Neural crest cell (in vitro differentiated cells): ENCODE data around the gene SORL1-AS1.
"Not testable (repeated sequence)": the region's sequence is repeated elsewhere in the genome, so short reads cannot be mapped to it uniquely, and the experiment has no call there.

Experiments
- DNase-seq: peaks from one replicate; pipeline ENCODE4 v3.0.0; 2021; ENCODE audit warnings: low read depth, mixed read lengths, low spot score
- H3K27ac Mint-ChIP-seq: one replicate; pipeline ENCODE4 v1.8.0; 2021; ENCODE audit warnings: mild to moderate bottlenecking, mixed read lengths; ENCODE audit not compliant: unreplicated experiment
- H3K27me3 Mint-ChIP-seq: 2 replicates; pipeline ENCODE4 v1.8.0; 2021; ENCODE audit warnings: low read depth, mild to moderate bottlenecking, mixed read lengths
- H3K36me3 Mint-ChIP-seq: 2 replicates; pipeline ENCODE4 v1.8.0; 2021; ENCODE audit warnings: low read depth, mild to moderate bottlenecking, mixed read lengths
- H3K4me1 Mint-ChIP-seq: 2 replicates; pipeline ENCODE4 v1.8.0; 2021; ENCODE audit warnings: mixed read lengths
- H3K4me3 Mint-ChIP-seq: one replicate; pipeline ENCODE4 v1.8.0; 2021; ENCODE audit warnings: mild to moderate bottlenecking, mixed read lengths
- H3K9me3 Mint-ChIP-seq: 2 replicates; pipeline ENCODE4 v1.8.0; 2021; ENCODE audit warnings: mixed read lengths
- TF ChIP-seq, protein P1 (sequence below): fragments of 200-600 bp; sonication (generic); conservative IDR thresholded peaks from 2 replicates; pipeline ENCODE4 v1.5.0; 2021; ENCODE audit warnings: antibody characterized with exemption, mild to moderate bottlenecking

SORL1-AS1 gene

GRCh38 chr11:121486054-121486453 is 33.3 kb upstream of the SORL1-AS1 start:
- Mint-ChIP-seq H3K4me1 (no peaks in the 10 kb centered on the region), H3K4me3 (no peak overlapping the region)

GRCh38 chr11:121485216-121485615 is 32.4 kb upstream of the SORL1-AS1 start:
- Mint-ChIP-seq H3K27me3 (peaks cover 3% of the 10 kb centered on the region), H3K4me3 (no peak overlapping the region), H3K4me1 (no peaks in the 10 kb centered on the region), H3K36me3 (no peaks in the 10 kb centered on the region), H3K9me3 (no peaks in the 10 kb centered on the region), H3K27ac (no peak overlapping the region)
- no peak for DNase-seq
- TF ChIP-seq, protein P1, sequence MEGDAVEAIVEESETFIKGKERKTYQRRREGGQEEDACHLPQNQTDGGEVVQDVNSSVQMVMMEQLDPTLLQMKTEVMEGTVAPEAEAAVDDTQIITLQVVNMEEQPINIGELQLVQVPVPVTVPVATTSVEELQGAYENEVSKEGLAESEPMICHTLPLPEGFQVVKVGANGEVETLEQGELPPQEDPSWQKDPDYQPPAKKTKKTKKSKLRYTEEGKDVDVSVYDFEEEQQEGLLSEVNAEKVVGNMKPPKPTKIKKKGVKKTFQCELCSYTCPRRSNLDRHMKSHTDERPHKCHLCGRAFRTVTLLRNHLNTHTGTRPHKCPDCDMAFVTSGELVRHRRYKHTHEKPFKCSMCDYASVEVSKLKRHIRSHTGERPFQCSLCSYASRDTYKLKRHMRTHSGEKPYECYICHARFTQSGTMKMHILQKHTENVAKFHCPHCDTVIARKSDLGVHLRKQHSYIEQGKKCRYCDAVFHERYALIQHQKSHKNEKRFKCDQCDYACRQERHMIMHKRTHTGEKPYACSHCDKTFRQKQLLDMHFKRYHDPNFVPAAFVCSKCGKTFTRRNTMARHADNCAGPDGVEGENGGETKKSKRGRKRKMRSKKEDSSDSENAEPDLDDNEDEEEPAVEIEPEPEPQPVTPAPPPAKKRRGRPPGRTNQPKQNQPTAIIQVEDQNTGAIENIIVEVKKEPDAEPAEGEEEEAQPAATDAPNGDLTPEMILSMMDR = no peak

More at GRCh38 chr11:121486054-121486453, 33.3 kb upstream of the SORL1-AS1 start:
- no peaks in the 10 kb centered on the region for H3K27me3 Mint-ChIP-seq
- no peaks in the 10 kb centered on the region for H3K36me3 Mint-ChIP-seq
- H3K9me3 Mint-ChIP-seq = no peaks in the 10 kb centered on the region
- TF ChIP-seq, protein P1 = no peak
- no peak for DNase-seq
- H3K27ac Mint-ChIP-seq = no peak overlapping the region

DNA sequence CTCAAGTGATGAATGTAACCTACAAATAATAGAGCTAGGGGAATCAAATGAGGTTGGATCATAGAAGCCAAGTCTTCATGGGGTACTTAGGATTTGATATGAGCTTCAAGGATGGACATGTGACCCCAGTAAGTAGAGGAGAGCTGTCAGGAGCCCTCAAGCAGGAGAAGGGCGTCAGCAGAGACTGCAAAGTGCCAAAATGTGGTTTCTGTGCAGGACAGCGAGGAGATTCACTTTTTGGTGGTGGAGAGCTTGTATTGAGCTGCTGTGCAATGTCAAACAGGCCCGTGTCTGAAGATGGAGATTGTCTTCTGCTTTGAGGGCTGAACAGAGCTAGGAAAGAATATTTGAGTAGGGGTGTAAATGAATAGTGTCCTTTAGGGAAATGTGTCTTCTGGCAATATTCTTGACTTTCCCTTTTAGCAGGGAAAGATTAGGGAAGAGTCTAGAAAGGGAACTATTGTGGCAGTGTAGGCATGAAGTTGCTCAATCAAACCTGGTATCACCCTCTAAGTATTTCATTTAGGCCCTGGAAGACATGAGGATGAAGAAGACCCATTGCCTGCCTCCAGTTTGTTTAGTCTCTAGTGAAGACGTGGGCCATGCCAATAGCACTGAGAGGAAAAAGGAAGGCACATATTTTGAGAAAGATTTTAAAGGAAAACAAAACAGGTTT is 31.2 kb upstream of the SORL1-AS1 start:
- TF ChIP-seq, protein P1 = no peak
- Mint-ChIP-seq H3K9me3 (no peaks in the 10 kb centered on the region), H3K4me3 (no peak overlapping the region), H3K36me3 (no peaks in the 10 kb centered on the region), H3K27me3 (peaks cover 9% of the 10 kb centered on the region), H3K27ac (no peak overlapping the region), H3K4me1 (peaks cover 9% of the 10 kb centered on the region)
- DNase-seq = no peak

- Mint-ChIP-seq H3K27ac (peak overlapping the region; percentile 4), H3K36me3 (no peaks in the 10 kb centered on the region), H3K4me1 (peaks cover 15% of the 10 kb centered on the region), H3K4me3 (no peak overlapping the region), H3K27me3 (peaks cover 17% of the 10 kb centered on the region), H3K9me3 (no peaks in the 10 kb centered on the region)
- TF ChIP-seq, protein P1 = no peak
- DNase-seq = no peak
These were observed 29.7 kb upstream of the SORL1-AS1 start for GRCh38 chr11:121482231-121483129.

GRCh38 chr11:121481484-121482230 is 28.9 kb upstream of the SORL1-AS1 start:
- Mint-ChIP-seq H3K27me3 (peaks cover 17% of the 10 kb centered on the region), H3K4me1 (peaks cover 15% of the 10 kb centered on the region), H3K27ac (peak overlapping the region; percentile 4)
- not testable (repeated sequence) for H3K4me3 Mint-ChIP-seq, H3K9me3 Mint-ChIP-seq, DNase-seq, H3K36me3 Mint-ChIP-seq
